IPS-NIHi7 (cell line): ENCODE measurements around the gene IKBKE.

Experiments
- DNase-seq: peaks from one replicate; pipeline ENCODE4 v3.0.0; 2012; ENCODE audit warnings: mixed read lengths; ENCODE audit errors: extremely low spot score

The IKBKE gene

GRCh38 chr1:206496131-206496793, 26.0 kb downstream of the IKBKE start:
- no peak for DNase-seq

GRCh38 chr1:206497363-206497762, 27.1 kb downstream of the IKBKE start:
- no peak for DNase-seq

GRCh38 chr1:206497774-206498173, 27.5 kb downstream of the IKBKE start:
- no peak for DNase-seq

GRCh38 chr1:206498685-206499084, 28.4 kb downstream of the IKBKE start:
- peak; percentile 68 for DNase-seq

- DNase-seq = no peak
These were observed 29.8 kb downstream of the IKBKE start for GRCh38 chr1:206500046-206500445.

- DNase-seq = no peak
These were observed 31.6 kb downstream of the IKBKE start for GRCh38 chr1:206501881-206502280.

- DNase-seq = no peak
These were observed 32.1 kb downstream of the IKBKE start for GRCh38 chr1:206502403-206502802.

- DNase-seq = no peak
These were observed 32.5 kb downstream of the IKBKE start for GRCh38 chr1:206502812-206503211.

GRCh38 chr1:206503591-206504362, 33.5 kb downstream of the IKBKE start:
- DNase-seq = no peak

- no peak for DNase-seq
These were observed 34.1 kb downstream of the IKBKE start for GRCh38 chr1:206504363-206504713.

GRCh38 chr1:206505702-206506355, 35.6 kb downstream of the IKBKE start:
- DNase-seq = peak; percentile 49

- DNase-seq = no peak
These were observed 36.4 kb downstream of the IKBKE start for GRCh38 chr1:206506405-206507283.

GRCh38 chr1:206507284-206508129, 37.2 kb downstream of the IKBKE start, which contains the start of gene RASSF5:
Gene RASSF5 (plus strand): TSS chr1:206507531. CDS start chr1:206507603, 72 bp downstream.
- DNase-seq = peak; percentile 83

- DNase-seq = no peak
These were observed 38.0 kb downstream of the IKBKE start for GRCh38 chr1:206508130-206508889.

- no peak for DNase-seq
These were observed 38.7 kb downstream of the IKBKE start for GRCh38 chr1:206508956-206509355.

GRCh38 chr1:206509612-206510257, 39.5 kb downstream of the IKBKE start:
- DNase-seq = no peak

GRCh38 chr1:206510371-206510770, 40.1 kb downstream of the IKBKE start:
- DNase-seq = no peak

- no peak for DNase-seq
These were observed 41.2 kb downstream of the IKBKE start for GRCh38 chr1:206511362-206512057.
